Measurements from ENCODE around the gene TAF1. TPM values are rescaled to one million over a fixed set of nuclear protein-coding genes. Genes with fewer than 3 reads are reported as not detected.
"Not testable (repeated sequence)": the region's sequence is repeated elsewhere in the genome, so short reads cannot be mapped to it uniquely, and the experiment has no call there.

TAF1 gene
- total RNA-seq, 4 donors from 2014 or later: 13.2 to 21.7 (median 19.1) TPM

DNA sequence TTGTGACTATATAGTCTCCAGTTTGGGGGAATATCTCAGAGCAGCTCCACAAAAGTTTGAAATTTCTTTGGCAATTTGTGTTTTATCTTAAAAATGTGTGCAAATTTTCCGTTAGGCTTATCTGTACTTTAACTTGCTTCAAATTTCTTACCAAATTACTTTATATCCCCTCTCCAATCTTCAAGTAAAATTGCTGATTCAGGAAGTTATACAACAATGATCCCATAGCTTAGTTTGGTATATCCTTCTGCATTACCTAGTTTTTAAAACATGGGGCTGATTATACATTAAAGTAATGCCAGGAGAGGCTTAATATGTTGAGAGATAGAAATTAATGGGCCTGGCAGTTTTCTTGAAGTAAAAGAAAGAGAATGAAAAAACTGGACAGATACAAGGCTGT lies 66.6 kb downstream of the TAF1 start:
- DNase-seq (no peak), ATAC-seq (no peak)
- TF ChIP-seq, protein P1, sequence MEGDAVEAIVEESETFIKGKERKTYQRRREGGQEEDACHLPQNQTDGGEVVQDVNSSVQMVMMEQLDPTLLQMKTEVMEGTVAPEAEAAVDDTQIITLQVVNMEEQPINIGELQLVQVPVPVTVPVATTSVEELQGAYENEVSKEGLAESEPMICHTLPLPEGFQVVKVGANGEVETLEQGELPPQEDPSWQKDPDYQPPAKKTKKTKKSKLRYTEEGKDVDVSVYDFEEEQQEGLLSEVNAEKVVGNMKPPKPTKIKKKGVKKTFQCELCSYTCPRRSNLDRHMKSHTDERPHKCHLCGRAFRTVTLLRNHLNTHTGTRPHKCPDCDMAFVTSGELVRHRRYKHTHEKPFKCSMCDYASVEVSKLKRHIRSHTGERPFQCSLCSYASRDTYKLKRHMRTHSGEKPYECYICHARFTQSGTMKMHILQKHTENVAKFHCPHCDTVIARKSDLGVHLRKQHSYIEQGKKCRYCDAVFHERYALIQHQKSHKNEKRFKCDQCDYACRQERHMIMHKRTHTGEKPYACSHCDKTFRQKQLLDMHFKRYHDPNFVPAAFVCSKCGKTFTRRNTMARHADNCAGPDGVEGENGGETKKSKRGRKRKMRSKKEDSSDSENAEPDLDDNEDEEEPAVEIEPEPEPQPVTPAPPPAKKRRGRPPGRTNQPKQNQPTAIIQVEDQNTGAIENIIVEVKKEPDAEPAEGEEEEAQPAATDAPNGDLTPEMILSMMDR (IDR thresholded peaks at IDR 0.05 in 4 of 5, conservative IDR thresholded peaks at IDR 0.05 in 1 of 5): no peak
- no peak for TF ChIP-seq POLR2A (IDR thresholded peaks at IDR 0.05)
- Histone ChIP-seq H3K36me3 (peaks cover 0 to 6% of the 10 kb centered on the region in 2 donors), H3K27ac (no peak overlapping the region), H3K4me1 (no peaks in the 10 kb centered on the region), H3K9me3 (no peaks in the 10 kb centered on the region), H3K4me3 (no peak overlapping the region), H3K27me3 (no peaks in the 10 kb centered on the region)
- intact Hi-C loops (cut with DNase I; ENCODE audit: low total_unique reads): no loop called here
- in situ Hi-C loops (cut with MboI; ENCODE audit: low sequenced_read_pairs in 4 of 4): no loop called here

DNA sequence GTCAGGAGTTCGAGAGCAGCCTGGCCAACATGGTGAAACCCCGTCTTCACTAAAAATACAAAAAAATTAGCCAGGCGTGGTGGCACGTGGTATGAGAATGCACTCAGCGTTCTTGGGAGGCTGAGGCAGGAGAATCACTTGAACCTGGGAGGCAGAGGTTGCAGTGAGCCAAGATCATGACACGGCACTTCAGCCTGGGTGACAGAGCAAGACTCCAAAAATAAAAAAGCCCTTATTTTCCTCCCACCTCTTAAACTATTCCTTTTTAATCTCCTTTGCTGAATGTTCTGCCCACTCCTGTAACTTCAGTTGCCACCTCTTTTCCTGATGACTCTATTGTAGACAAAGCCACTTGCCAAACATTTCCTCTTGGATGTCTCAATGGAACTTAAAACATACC lies 72.6 kb downstream of the TAF1 start:
- in situ Hi-C loops (cut with MboI; ENCODE audit: low sequenced_read_pairs in 4 of 4) (no loop called here), intact Hi-C loops (cut with DNase I; ENCODE audit: low total_unique reads) (no loop called here)
- Histone ChIP-seq H3K4me3 (no peak overlapping the region), H3K36me3 (peaks cover 0 to under 1% of the 10 kb centered on the region in 2 donors), H3K4me1 (no peaks in the 10 kb centered on the region), H3K9me3 (no peaks in the 10 kb centered on the region), H3K27ac (no peak overlapping the region), H3K27me3 (no peaks in the 10 kb centered on the region)
- TF ChIP-seq, protein P1 (IDR thresholded peaks at IDR 0.05 in 4 of 5, conservative IDR thresholded peaks at IDR 0.05 in 1 of 5): no peak
- TF ChIP-seq POLR2A (IDR thresholded peaks at IDR 0.05): no peak
- DNase-seq: no peak
- ATAC-seq: no peak

DNA sequence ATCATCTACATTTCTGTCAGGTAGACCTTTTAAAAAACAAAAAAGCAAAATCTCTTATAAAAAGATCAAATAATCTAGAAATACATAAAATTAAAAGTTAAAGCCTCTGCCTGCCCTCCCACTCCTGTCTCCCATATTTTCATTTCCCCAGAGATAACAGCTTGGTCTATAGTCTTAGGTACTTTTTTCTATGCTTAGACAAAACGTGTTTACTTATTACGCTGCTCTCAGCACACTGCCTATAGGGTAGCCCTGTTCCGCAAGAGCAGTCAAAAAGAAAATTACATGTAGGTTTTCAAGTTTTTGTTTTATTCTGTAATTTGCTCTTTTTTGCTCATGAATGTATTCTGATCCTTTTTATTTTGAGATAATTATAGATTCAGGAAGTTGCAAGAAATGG lies 73.3 kb downstream of the TAF1 start:
- DNase-seq (no peak), ATAC-seq (no peak)
- in situ Hi-C loops (cut with MboI; ENCODE audit: low sequenced_read_pairs in 4 of 4) (no loop called here), intact Hi-C loops (cut with DNase I; ENCODE audit: low total_unique reads) (no loop called here)
- H3K27me3 ChIP-seq: no peaks in the 10 kb centered on the region
- no peaks in the 10 kb centered on the region for H3K9me3 ChIP-seq
- H3K27ac ChIP-seq: no peak overlapping the region
- no peak for TF ChIP-seq POLR2A (IDR thresholded peaks at IDR 0.05)
- TF ChIP-seq, protein P1 (IDR thresholded peaks at IDR 0.05 in 4 of 5, conservative IDR thresholded peaks at IDR 0.05 in 1 of 5): no peak
- no peaks in the 10 kb centered on the region for H3K4me1 ChIP-seq
- peaks cover 0 to 7% of the 10 kb centered on the region in 2 donors for H3K36me3 ChIP-seq
- H3K4me3 ChIP-seq: no peak overlapping the region

DNA sequence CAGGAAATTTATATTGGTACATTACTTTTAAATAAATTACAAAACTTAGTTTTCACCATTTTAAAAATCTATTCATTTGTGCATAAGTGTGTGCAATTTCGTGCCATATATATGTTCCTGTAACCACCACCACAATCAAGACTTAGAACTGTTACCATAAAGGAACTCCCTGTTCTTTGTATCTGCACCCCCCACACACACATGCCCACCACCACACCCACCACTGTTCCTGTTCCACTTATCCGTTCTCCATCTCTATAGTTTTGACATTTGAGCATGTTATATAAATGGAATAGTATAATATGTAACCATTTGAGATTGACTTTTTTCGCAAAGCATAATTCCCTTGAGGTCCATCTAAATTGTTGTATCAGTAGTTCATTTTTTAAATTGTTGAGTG lies 73.7 kb downstream of the TAF1 start:
- Histone ChIP-seq H3K4me1 (no peaks in the 10 kb centered on the region), H3K27ac (no peak overlapping the region), H3K27me3 (no peaks in the 10 kb centered on the region), H3K9me3 (no peaks in the 10 kb centered on the region), H3K36me3 (peaks cover 0 to 11% of the 10 kb centered on the region in 2 donors), H3K4me3 (no peak overlapping the region)
- DNase-seq (no peak), ATAC-seq (no peak)
- in situ Hi-C loops (cut with MboI; ENCODE audit: low sequenced_read_pairs in 4 of 4) (no loop called here), intact Hi-C loops (cut with DNase I; ENCODE audit: low total_unique reads) (no loop called here)
- TF ChIP-seq, protein P1 (IDR thresholded peaks at IDR 0.05 in 4 of 5, conservative IDR thresholded peaks at IDR 0.05 in 1 of 5): no peak
- TF ChIP-seq POLR2A (IDR thresholded peaks at IDR 0.05): no peak

DNA sequence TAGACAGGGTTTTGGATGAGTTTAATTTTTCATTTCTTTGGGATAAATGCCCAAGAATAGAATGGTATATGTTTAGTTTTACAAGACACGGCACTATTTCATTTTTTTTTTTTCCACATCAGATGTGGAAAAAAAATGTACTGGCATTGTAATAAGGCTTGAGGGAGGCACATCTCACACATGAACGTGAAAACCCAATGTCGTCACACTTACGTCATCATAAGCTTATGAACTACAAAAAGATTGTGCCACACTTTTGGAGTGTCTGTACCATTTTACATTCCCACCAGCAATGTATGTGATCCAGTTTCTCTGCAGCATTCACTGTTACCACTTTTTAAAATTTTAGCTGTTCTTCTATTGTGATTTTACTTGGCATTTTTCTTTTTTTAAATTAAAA lies 74.2 kb downstream of the TAF1 start:
- TF ChIP-seq POLR2A (IDR thresholded peaks at IDR 0.05): no peak
- TF ChIP-seq, protein P1 (IDR thresholded peaks at IDR 0.05 in 4 of 5, conservative IDR thresholded peaks at IDR 0.05 in 1 of 5): no peak
- H3K27me3 ChIP-seq: no peaks in the 10 kb centered on the region
- ATAC-seq: no peak
- H3K4me1 ChIP-seq: no peaks in the 10 kb centered on the region
- DNase-seq: no peak
- H3K9me3 ChIP-seq: no peaks in the 10 kb centered on the region
- in situ Hi-C loops (cut with MboI; ENCODE audit: low sequenced_read_pairs in 4 of 4): no loop called here
- H3K27ac ChIP-seq: no peak overlapping the region
- H3K36me3 ChIP-seq: peaks cover 0 to 17% of the 10 kb centered on the region in 2 donors
- H3K4me3 ChIP-seq: no peak overlapping the region
- intact Hi-C loops (cut with DNase I; ENCODE audit: low total_unique reads): no loop called here

DNA sequence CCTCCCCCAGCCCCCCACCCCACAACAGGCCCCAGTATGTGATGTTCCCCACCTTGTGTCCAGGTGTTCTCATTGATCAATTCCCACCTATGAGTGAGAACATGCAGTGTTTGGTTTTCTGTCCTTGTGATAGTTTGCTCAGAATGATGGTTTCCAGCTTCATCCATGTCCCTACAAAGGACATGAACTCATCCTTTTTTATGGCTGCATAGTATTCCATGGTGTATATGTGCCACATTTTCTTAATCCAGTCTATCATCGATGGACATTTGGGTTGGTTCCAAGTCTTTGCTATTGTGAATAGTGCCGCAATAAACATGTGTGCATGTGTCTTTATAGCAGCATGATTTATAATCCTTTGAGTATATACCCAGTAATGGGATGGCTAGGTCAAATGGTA lies 75.7 kb downstream of the TAF1 start:
- in situ Hi-C loops (cut with MboI; ENCODE audit: low sequenced_read_pairs in 4 of 4); H3K4me3 ChIP-seq; ATAC-seq; H3K27me3 ChIP-seq; DNase-seq; H3K27ac ChIP-seq; H3K4me1 ChIP-seq; H3K9me3 ChIP-seq; intact Hi-C loops (cut with DNase I; ENCODE audit: low total_unique reads): not testable (repeated sequence)
- H3K36me3 ChIP-seq: peaks cover 0 to 17% of the 10 kb centered on the region in 2 donors
